Right renal cortex interstitium (tissue), 3 donors: ENCODE data around the gene GAA. TPM values are rescaled to one million over a fixed set of nuclear protein-coding genes. Genes with fewer than 3 reads are reported as not detected.
A peak's percentile ranks its signal among the peaks of the same experiment; 100 is the strongest.
"Not testable (repeated sequence)": the region's sequence is repeated elsewhere in the genome, so short reads cannot be mapped to it uniquely, and the experiment has no call there.

Source experiments
- DNase-seq, 3 donors: peaks; one replicate each; pipeline ENCODE4 v3.0.0-alpha.2; 2013; ENCODE audit warnings: low read depth in 3 of 3, low spot score in 2 of 3
- polyA plus RNA-seq, 3 donors: library from polyadenylated mRNA; unstranded; fragments of 120-200 nt; gene quantifications; one replicate each; pipeline ENCODE4 v1.2.1, GENCODE V29; 2013; ENCODE audit not compliant: insufficient read length in 3 of 3

GAA gene
- polyA plus RNA-seq, 3 donors, result 31.4 to 44.4 (median 33.3) TPM

GRCh38 chr17:80138856-80139426 is 37.6 kb downstream of the GAA start:
- no peak for DNase-seq

GRCh38 chr17:80141463-80142165 is 40.2 kb downstream of the GAA start:
- no peak for DNase-seq

- DNase-seq, result no peak
Observed at GRCh38 chr17:80142929-80143328, 41.5 kb downstream of the GAA start.

GRCh38 chr17:80145076-80146075 is 44.0 kb downstream of the GAA start:
- DNase-seq, result no peak

GRCh38 chr17:80146121-80147034 is 45.0 kb downstream of the GAA start:
- DNase-seq, result no peak

DNA sequence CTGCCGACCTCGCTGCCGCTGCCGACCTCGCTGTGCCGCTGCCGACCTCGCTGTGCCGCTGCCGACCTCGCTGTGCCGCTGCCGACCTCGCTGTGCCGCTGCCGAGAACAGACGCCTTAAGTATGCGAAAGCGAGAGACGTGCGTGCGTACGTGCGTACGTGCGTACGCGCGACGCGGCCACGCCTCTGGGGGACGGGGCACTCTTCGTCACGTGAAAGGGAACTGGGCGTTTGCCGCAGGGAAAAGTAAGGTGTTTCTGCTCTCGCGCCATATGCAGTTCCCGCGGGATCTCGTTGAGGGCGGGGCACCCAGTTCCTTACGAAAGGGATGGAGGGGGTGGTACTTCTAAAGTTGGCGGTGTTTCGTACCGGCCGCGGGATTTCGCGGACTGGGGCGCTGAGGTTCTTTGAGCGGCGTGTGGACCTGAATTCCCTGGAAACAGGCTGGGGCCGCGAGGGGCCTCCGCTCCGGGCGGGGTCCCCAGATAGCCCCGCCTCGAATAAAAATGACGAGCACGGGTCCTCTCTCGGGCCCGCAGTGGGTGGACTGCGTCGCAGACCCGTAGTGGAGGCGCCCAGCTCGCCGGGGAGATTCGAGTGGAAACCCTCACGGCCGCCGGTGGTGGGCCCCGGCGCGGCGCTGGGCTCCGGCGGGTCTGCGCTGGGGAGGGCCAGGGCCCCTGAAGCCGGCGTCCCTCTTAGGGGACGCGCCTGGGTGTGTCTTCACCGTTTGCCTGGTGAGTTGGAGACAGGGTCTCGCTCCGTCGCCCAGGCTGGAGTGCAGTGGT is 45.8 kb downstream of the GAA start, which contains the start of gene EIF4A3:
TSS of gene EIF4A3 (minus strand) at position 94 of the 788 bp plus-strand sequence. CDS start 167 bp downstream, outside the sequence.
- DNase-seq, result peak; percentile 93 to 98 (median 95)

DNA sequence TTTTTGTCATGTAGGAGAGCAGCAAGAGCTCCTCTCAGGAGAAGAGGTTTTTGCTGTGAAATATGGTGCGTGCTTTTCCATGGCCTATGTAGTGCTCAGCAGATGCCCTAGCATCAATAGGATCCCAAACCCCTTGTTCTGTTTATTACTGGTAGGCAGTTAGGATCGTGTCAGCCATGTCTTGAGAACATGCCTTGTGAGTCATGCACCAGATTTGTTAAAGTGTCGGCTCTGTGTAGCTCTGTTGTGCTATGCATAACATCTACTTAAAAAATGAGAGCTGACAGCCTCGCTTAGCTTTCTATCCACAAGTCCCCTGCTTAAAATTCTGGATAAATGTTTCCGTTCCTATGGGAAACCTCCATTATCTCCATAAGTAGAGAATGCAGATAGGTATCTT is 50.0 kb downstream of the GAA start:
- DNase-seq, result no peak

DNA sequence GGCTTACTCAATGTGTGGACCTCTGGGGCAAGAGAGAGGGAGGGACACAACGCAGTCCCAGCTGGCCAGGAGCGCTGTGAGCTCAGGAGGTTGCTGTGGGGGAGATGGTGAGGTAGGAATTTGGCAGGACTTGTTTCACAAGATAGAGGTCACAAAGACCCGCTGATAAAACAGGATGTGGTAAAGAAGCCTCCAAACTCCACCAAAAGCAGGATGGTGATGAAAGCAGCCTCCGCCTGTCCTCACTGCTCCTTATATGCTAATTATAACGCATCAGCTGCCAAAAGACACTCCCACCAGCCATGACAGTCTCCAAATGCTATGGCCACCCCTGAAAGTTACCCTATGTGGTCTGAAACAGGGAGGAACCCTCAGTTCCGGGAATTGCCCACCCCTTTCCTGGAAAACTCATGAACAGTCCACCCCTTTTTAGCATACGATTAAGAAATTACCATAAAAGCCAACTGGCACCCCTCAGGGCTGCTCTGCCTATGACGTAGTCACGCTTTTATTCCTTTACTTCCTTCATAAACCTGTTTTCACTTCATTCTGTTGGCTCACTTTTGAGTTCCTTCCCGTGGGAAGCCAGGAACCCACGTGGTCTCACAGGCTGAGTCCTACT is 50.8 kb downstream of the GAA start:
- no peak for DNase-seq

DNA sequence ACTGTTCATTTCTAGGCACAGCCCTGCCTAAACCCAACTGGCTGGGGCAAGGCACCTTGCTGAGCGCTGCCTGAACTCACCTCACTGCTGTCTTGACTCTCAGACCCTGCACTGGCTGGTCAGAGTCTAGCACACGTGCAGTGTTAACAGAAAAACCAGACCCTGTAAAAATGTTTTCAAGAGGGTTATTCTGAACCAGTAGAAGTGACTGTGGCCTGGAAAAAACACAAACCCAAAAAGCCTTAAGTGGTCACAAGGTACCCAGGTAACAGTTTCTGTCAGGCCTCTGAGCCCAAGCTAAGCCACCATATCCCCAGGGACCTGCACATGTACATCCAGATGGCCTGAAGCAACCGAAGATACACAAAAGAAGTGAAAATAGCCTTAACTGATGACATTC is 51.6 kb downstream of the GAA start:
- DNase-seq, result no peak

DNA sequence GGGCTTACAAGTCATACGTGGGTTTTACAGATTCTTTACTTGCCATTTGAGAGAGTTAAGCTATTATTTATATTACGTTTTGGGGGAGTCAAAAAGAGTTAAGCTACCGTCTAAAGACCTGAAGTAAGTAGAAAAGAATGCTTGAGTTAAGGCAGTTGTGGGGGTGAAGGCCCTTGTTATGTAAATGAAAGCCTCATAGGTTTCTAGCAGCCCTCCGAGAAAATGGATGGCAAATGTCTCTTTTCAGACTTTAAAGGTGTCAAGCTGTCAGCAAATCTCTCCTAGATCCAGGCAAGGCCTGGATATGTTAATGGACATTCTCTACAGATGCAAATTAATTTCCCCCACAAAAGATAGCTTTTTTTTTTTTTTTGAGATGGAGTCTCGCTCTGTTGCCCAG is 52.8 kb downstream of the GAA start:
- DNase-seq, result no peak

- not testable (repeated sequence) for DNase-seq
Observed at GRCh38 chr17:80155600-80155999, 54.2 kb downstream of the GAA start.

- no peak for DNase-seq
Observed at GRCh38 chr17:80158846-80159245, 57.5 kb downstream of the GAA start.

DNA sequence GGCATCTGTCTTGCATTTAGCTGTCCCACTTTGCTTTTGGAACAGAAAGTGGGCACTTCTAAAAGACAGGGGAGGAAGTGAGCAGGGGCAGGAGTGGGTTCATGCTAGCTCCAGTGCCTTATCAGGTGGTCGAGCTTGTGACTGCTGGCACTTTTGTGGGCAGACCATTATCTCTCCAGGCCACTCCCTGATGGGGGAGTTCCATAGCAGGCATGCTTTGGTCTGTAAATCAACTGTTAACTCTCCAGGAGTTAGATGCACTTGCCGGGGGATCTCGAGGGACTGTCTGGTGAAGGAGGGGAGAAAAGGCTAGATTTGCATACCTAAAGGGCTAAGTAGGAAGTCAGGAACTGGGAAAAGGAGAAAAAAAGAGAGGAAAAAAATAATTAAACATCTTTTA is 59.2 kb downstream of the GAA start:
- no peak for DNase-seq

- DNase-seq, result no peak
Observed at GRCh38 chr17:80163336-80163735, 62.0 kb downstream of the GAA start.

GRCh38 chr17:80164185-80164584 is 62.8 kb downstream of the GAA start:
- no peak for DNase-seq

DNA sequence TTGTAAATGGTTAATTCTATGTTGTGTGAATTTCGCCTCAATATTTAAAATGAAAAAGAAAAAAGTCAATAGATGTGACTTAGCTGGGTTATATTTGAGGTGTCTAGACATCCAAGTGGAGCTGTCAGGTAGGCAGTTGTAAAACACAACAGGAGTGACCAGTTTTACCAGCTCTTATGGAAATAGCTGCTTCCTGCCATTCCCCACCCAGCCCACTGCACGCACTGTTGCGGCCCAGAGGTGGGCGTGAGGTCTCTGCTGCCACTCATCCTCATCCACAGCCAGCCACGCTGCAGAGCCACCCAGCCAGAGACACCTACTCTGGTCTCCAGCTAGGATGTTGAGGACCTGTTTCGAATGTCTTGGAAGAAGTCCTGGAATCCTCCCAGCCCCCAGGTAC is 65.1 kb downstream of the GAA start:
- no peak for DNase-seq

DNA sequence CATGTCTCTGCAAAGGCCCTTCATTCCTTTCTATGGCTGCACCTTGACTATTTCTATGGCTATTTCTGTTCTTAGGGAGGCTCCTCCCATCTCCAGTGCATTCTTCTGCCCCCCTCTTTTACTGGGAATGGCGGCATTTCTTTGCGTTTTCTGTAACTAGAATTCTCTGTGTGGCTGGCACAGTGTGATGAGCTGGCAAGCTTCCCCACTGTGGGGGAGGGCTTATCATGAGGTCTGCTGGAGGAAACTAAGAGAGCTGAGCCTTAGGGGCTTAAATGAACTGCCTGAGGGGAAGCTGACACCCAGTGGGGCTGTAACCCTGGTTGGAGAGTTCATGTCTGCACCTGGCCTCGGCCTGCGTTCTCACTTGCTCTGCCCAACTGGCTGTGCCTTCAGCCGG is 67.0 kb downstream of the GAA start:
- DNase-seq, result no peak

DNA sequence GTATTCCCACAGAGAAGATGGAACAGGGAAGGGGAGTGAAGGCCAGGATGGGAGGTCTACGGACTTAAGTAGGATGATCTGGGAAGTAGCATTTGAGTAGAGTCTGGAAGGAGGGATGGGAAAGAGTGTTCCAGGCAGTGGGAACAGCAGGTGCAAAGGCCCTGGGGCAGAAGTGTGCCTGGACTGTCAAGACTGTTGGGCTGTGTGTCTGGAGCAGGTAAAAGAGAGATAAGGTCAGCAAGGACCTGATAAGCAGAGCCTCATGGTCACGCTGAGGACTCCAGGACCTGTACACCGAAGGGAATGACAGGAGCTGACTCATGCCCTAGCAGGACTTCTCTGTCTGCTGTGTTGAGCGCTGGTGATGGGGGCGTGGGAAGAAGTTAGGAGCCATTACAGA is 67.7 kb downstream of the GAA start:
- DNase-seq, result no peak
